HEK293 (cell line): Measurements from ENCODE around the gene B4GALT1.

ENCODE experiments used
- CTCF ChIA-PET: fragments of 350-600 bp; formaldehyde crosslinking; extraction: SDS; loops from one replicate; lab custom pipeline; 2021; ENCODE audit warnings: antibody characterized with exemption; lab: Yijun Ruan, JAX
- POLR2A ChIA-PET: fragments of 300-600 bp; formaldehyde crosslinking; extraction: SDS; loops from one replicate; lab custom pipeline; 2020; ENCODE audit warnings: antibody characterized with exemption, inconsistent platforms; lab: Yijun Ruan, JAX
- H3K27ac ChIP-seq: fragments of 200-500 bp; sonication (Bioruptor generic); 2 replicates; pipeline ENCODE4 v1.5.1; 2014; ENCODE audit warnings: low read depth, low read length, control low read depth, inconsistent platforms; ENCODE audit errors: extremely low read depth
- H3K36me3 ChIP-seq, 2 experiments: fragments of 200-500 bp in 1 of 2; sonication (Bioruptor generic) in 1 of 2; 1 replicate in 1 of 2; 2 replicates in 1 of 2; pipeline ENCODE4 v1.5.1; 2014 to 2017; ENCODE audit warnings: inconsistent platforms in 2 of 2, low read length in 2 of 2; ENCODE audit not compliant: control insufficient read depth in 2 of 2, insufficient read depth in 1 of 2
- H3K4me1 ChIP-seq: fragments of 200-500 bp; sonication (Bioruptor generic); 2 replicates; pipeline ENCODE4 v1.5.1; 2014; ENCODE audit warnings: mild to moderate bottlenecking, low read length, inconsistent platforms; ENCODE audit not compliant: control insufficient read depth, insufficient read depth
- H3K4me3 ChIP-seq: 2 replicates; pipeline ENCODE4 v1.5.1; 2011; ENCODE audit warnings: low read depth, mild to moderate bottlenecking, control low read depth, low read length, moderate library complexity
- H3K9me3 ChIP-seq: fragments of 200-500 bp; sonication (Bioruptor generic); 2 replicates; pipeline ENCODE4 v1.5.1; 2014; ENCODE audit warnings: low read depth, low read length, inconsistent platforms; ENCODE audit not compliant: control insufficient read depth, insufficient read depth
- GLI4 ChIP-seq: fragments of 450-650 bp; formaldehyde crosslinking; IDR thresholded peaks from 2 replicates; pipeline ENCODE4 v1.5.1; 2016; ENCODE audit warnings: missing biosample characterization, missing genetic modification characterization
- GLIS2 ChIP-seq: fragments of 450-650 bp; formaldehyde crosslinking; IDR thresholded peaks from 2 replicates; pipeline ENCODE4 v1.5.1; 2016; ENCODE audit warnings: missing biosample characterization, missing genetic modification characterization
- HOXA7 ChIP-seq: sonication (generic); formaldehyde crosslinking; IDR thresholded peaks from 2 replicates; pipeline ENCODE4 v1.8.1; 2022; ENCODE audit warnings: missing genetic modification reagents, borderline replicate concordance
- SP2 ChIP-seq: fragments of 450-650 bp; formaldehyde crosslinking; IDR thresholded peaks from 2 replicates; pipeline ENCODE4 v1.5.1; 2016; ENCODE audit warnings: missing biosample characterization, missing genetic modification characterization
- ZFP37 ChIP-seq: fragments of 450-650 bp; formaldehyde crosslinking; IDR thresholded peaks from 2 replicates; pipeline ENCODE4 v1.5.1; 2016; ENCODE audit warnings: missing biosample characterization, missing genetic modification characterization
- ZNF391 ChIP-seq: fragments of 450-650 bp; formaldehyde crosslinking; IDR thresholded peaks from 2 replicates; pipeline ENCODE4 v1.5.1; 2016; ENCODE audit warnings: low read depth, missing biosample characterization, missing genetic modification characterization, borderline replicate concordance
- ZNF561 ChIP-seq: fragments of 450-650 bp; IDR thresholded peaks from 2 replicates; pipeline ENCODE4 v1.5.1; 2018; ENCODE audit warnings: missing biosample characterization, missing genetic modification characterization, borderline replicate concordance
- ZNF571 ChIP-seq: fragments of 450-650 bp; formaldehyde crosslinking; IDR thresholded peaks from 2 replicates; pipeline ENCODE4 v1.5.0; 2017; ENCODE audit warnings: missing biosample characterization, missing genetic modification characterization
- ZNF621 ChIP-seq: fragments of 450-650 bp; formaldehyde crosslinking; IDR thresholded peaks from 2 replicates; pipeline ENCODE4 v1.5.1; 2017; ENCODE audit warnings: missing biosample characterization, missing genetic modification characterization
- ZNF660 ChIP-seq: fragments of 450-650 bp; IDR thresholded peaks from 2 replicates; pipeline ENCODE4 v1.5.1; 2018; ENCODE audit warnings: missing biosample characterization, mild to moderate bottlenecking, missing genetic modification characterization
- ZNF76 ChIP-seq: fragments of 450-650 bp; formaldehyde crosslinking; IDR thresholded peaks from 2 replicates; pipeline ENCODE4; 2016; ENCODE audit warnings: low read depth, missing biosample characterization, missing genetic modification characterization, borderline replicate concordance
- ZNF785 ChIP-seq: fragments of 450-650 bp; formaldehyde crosslinking; IDR thresholded peaks from 2 replicates; pipeline ENCODE4 v1.5.1; 2016; ENCODE audit warnings: missing biosample characterization, missing genetic modification characterization
- TF ChIP-seq, protein P1 (sequence below): IDR thresholded peaks from 2 replicates; pipeline ENCODE4 v1.6.1; 2011; ENCODE audit warnings: mild to moderate bottlenecking, low read depth, low read length, borderline replicate concordance
- TF ChIP-seq, protein P2 (sequence below): fragments of 450-650 bp; formaldehyde crosslinking; IDR thresholded peaks from 2 replicates; pipeline ENCODE4 v1.5.1; 2016; ENCODE audit warnings: missing biosample characterization, missing genetic modification characterization
- TF ChIP-seq, protein P3 (sequence below): fragments of 450-650 bp; formaldehyde crosslinking; IDR thresholded peaks from 2 replicates; pipeline ENCODE4 v1.5.1; 2016; ENCODE audit warnings: missing biosample characterization, missing genetic modification characterization
- TF ChIP-seq, protein P4 (sequence below): fragments of 450-650 bp; formaldehyde crosslinking; IDR thresholded peaks from 2 replicates; pipeline ENCODE4 v1.5.1; 2017; ENCODE audit warnings: missing biosample characterization, mild to moderate bottlenecking, missing genetic modification characterization, moderate library complexity
- TF ChIP-seq, protein P5 (sequence below): fragments of 450-650 bp; formaldehyde crosslinking; IDR thresholded peaks from 2 replicates; pipeline ENCODE4 v1.5.1; 2016; ENCODE audit warnings: missing biosample characterization, missing genetic modification characterization

The B4GALT1 gene

DNA sequence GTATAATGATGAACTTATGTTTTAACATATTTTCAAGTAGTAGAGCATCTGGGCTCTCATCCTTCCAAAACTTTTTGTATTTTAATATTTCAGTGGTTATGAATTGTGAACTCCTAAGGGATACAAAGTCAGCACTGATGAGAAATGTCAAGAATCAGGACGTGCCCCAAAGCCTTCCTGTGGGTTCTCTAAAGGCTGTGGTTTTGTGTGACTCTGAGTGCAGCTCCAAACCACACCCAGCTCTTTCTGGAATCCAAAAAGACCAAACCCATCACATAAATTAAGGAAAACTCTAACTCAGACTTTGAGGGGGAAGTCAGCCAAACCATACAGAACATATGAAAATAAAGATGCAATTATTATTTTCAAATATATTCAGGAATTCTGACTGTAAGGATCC, 49.8 kb downstream of the B4GALT1 start (continued):
- TF ChIP-seq HOXA7 (CRISPR knock-in tag): no peak
- no peak for TF ChIP-seq SP2
- no peak for TF ChIP-seq ZNF571
- TF ChIP-seq, protein P1, sequence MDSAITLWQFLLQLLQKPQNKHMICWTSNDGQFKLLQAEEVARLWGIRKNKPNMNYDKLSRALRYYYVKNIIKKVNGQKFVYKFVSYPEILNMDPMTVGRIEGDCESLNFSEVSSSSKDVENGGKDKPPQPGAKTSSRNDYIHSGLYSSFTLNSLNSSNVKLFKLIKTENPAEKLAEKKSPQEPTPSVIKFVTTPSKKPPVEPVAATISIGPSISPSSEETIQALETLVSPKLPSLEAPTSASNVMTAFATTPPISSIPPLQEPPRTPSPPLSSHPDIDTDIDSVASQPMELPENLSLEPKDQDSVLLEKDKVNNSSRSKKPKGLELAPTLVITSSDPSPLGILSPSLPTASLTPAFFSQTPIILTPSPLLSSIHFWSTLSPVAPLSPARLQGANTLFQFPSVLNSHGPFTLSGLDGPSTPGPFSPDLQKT: no peak

DNA sequence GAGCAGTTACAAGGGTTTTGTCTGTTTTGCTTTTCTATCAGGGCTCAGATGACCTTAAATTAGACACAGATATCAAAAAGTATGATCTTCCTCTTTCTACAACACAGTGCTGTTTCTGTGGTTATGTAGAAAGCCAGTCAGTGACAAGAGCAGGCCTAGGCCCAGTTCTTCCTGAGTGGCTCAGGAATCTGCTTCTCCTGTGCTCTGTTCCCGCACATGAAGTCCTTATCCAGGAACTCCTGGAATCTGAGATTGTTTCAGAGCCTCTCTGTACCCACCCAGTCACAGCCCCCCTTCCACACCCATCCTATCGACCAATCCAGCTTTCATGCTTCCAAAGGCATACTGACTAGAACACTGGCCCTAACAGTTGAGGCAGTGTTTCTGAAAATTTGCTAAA, 50.3 kb downstream of the B4GALT1 start:
- Histone ChIP-seq H3K4me1 (no peaks in the 10 kb centered on the region), H3K9me3 (no peaks in the 10 kb centered on the region), H3K4me3 (no peak overlapping the region), H3K36me3 (peaks cover 0 to 51% of the 10 kb centered on the region in 2 experiments; a peak in 2 of 3 replicates), H3K27ac (no peak overlapping the region)
- ChIA-PET POLR2A (interaction anchor here (0.7 kb wide), 1 partner anchor 43 kb away, joined by 7 read pairs; no protein-coding TSS in a partner anchor), CTCF (interaction anchor here (0.7 kb wide), 1 partner anchor 44 kb away, joined by 3 read pairs; no protein-coding TSS in a partner anchor)
- TF ChIP-seq ZNF391 (tag by site-specific recombination) (no peak), GLIS2 (no peak), ZNF561 (tag by site-specific recombination) (no peak), ZNF660 (no peak), ZNF785 (no peak), GLI4 (tag by site-specific recombination) (no peak), ZNF621 (tag by site-specific recombination) (no peak), ZNF76 (tag by site-specific recombination) (no peak), ZFP37 (tag by site-specific recombination) (no peak)
- TF ChIP-seq, protein P2, sequence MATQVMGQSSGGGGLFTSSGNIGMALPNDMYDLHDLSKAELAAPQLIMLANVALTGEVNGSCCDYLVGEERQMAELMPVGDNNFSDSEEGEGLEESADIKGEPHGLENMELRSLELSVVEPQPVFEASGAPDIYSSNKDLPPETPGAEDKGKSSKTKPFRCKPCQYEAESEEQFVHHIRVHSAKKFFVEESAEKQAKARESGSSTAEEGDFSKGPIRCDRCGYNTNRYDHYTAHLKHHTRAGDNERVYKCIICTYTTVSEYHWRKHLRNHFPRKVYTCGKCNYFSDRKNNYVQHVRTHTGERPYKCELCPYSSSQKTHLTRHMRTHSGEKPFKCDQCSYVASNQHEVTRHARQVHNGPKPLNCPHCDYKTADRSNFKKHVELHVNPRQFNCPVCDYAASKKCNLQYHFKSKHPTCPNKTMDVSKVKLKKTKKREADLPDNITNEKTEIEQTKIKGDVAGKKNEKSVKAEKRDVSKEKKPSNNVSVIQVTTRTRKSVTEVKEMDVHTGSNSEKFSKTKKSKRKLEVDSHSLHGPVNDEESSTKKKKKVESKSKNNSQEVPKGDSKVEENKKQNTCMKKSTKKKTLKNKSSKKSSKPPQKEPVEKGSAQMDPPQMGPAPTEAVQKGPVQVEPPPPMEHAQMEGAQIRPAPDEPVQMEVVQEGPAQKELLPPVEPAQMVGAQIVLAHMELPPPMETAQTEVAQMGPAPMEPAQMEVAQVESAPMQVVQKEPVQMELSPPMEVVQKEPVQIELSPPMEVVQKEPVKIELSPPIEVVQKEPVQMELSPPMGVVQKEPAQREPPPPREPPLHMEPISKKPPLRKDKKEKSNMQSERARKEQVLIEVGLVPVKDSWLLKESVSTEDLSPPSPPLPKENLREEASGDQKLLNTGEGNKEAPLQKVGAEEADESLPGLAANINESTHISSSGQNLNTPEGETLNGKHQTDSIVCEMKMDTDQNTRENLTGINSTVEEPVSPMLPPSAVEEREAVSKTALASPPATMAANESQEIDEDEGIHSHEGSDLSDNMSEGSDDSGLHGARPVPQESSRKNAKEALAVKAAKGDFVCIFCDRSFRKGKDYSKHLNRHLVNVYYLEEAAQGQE: no peak
- TF ChIP-seq, protein P3, sequence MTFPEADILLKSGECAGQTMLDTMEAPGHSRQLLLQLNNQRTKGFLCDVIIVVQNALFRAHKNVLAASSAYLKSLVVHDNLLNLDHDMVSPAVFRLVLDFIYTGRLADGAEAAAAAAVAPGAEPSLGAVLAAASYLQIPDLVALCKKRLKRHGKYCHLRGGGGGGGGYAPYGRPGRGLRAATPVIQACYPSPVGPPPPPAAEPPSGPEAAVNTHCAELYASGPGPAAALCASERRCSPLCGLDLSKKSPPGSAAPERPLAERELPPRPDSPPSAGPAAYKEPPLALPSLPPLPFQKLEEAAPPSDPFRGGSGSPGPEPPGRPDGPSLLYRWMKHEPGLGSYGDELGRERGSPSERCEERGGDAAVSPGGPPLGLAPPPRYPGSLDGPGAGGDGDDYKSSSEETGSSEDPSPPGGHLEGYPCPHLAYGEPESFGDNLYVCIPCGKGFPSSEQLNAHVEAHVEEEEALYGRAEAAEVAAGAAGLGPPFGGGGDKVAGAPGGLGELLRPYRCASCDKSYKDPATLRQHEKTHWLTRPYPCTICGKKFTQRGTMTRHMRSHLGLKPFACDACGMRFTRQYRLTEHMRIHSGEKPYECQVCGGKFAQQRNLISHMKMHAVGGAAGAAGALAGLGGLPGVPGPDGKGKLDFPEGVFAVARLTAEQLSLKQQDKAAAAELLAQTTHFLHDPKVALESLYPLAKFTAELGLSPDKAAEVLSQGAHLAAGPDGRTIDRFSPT (tag by site-specific recombination): no peak
- TF ChIP-seq, protein P4, sequence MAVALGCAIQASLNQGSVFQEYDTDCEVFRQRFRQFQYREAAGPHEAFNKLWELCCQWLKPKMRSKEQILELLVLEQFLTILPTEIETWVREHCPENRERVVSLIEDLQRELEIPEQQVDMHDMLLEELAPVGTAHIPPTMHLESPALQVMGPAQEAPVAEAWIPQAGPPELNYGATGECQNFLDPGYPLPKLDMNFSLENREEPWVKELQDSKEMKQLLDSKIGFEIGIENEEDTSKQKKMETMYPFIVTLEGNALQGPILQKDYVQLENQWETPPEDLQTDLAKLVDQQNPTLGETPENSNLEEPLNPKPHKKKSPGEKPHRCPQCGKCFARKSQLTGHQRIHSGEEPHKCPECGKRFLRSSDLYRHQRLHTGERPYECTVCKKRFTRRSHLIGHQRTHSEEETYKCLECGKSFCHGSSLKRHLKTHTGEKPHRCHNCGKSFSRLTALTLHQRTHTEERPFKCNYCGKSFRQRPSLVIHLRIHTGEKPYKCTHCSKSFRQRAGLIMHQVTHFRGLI (tag by site-specific recombination): no peak
- TF ChIP-seq, protein P5, sequence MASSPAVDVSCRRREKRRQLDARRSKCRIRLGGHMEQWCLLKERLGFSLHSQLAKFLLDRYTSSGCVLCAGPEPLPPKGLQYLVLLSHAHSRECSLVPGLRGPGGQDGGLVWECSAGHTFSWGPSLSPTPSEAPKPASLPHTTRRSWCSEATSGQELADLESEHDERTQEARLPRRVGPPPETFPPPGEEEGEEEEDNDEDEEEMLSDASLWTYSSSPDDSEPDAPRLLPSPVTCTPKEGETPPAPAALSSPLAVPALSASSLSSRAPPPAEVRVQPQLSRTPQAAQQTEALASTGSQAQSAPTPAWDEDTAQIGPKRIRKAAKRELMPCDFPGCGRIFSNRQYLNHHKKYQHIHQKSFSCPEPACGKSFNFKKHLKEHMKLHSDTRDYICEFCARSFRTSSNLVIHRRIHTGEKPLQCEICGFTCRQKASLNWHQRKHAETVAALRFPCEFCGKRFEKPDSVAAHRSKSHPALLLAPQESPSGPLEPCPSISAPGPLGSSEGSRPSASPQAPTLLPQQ (tag by site-specific recombination): no peak
